ENCODE data around the gene AMBP. TPM values are rescaled to one million over a fixed set of nuclear protein-coding genes. Genes with fewer than 3 reads are reported as not detected.
A peak's percentile ranks its signal among the peaks of the same experiment; 100 is the strongest.

Gene AMBP
- total RNA-seq, 6 experiments from 2014 or later, result 2,202 to 7,072 (median 5,221) TPM

- H3K27ac ChIP-seq, result no peak overlapping the region
- no peaks in the 10 kb centered on the region for H3K27me3 ChIP-seq
- H3K4me1 ChIP-seq, result no peaks in the 10 kb centered on the region
- no CpG with 5 or more reads among the region's 4 CpGs for WGBS (ENCODE audit: insufficient coverage, low coverage, low lambda C conversion rate, missing lambda C conversion rate)
- ATAC-seq, result no peak
- DNase-seq, result peak in 1 of 3 donors; percentile 31
- H3K4me3 ChIP-seq, result no peak overlapping the region
- no peak for TF ChIP-seq POLR2A (IDR thresholded peaks at IDR 0.05)
- intact Hi-C loops (cut with DNase I), result no loop called here
- H3K9me3 ChIP-seq, result peaks cover 0 to 7% (median 0%) of the 10 kb centered on the region in 4 donors
- peaks cover 0 to 2% (median 0%) of the 10 kb centered on the region in 4 donors for H3K36me3 ChIP-seq
Measured at GRCh38 chr9:114026335-114026734, 51.8 kb downstream of the AMBP start.

- Histone ChIP-seq H3K9me3 (peaks cover 0 to 7% (median 0%) of the 10 kb centered on the region in 4 donors), H3K36me3 (peaks cover 0 to 2% (median 0%) of the 10 kb centered on the region in 4 donors), H3K27me3 (no peaks in the 10 kb centered on the region), H3K27ac (no peak overlapping the region), H3K4me1 (no peaks in the 10 kb centered on the region), H3K4me3 (no peak overlapping the region)
- TF ChIP-seq POLR2A (IDR thresholded peaks at IDR 0.05) (no peak), CTCF (IDR thresholded peaks at IDR 0.05) (no peak)
- DNase-seq (peak in 1 of 3 donors; percentile 44), ATAC-seq (no peak)
- 63% methylated on average over 5 of the region's 5 CpGs for WGBS (ENCODE audit: insufficient coverage, low coverage, low lambda C conversion rate, missing lambda C conversion rate)
- intact Hi-C loops (cut with DNase I), result no loop called here
Measured at GRCh38 chr9:114025760-114026159, 52.3 kb downstream of the AMBP start.

- H3K27ac ChIP-seq, result no peak overlapping the region
- peaks cover 0 to 7% (median 0%) of the 10 kb centered on the region in 4 donors for H3K9me3 ChIP-seq
- no peaks in the 10 kb centered on the region for H3K27me3 ChIP-seq
- H3K4me1 ChIP-seq, result no peaks in the 10 kb centered on the region
- DNase-seq (no peak), ATAC-seq (no peak)
- H3K36me3 ChIP-seq, result peaks cover 0 to 2% (median 0%) of the 10 kb centered on the region in 4 donors
- whole genome bisulfite sequencing (ENCODE audit: insufficient coverage, low coverage, low lambda C conversion rate, missing lambda C conversion rate), result 90% methylated on average over 3 of the region's 3 CpGs
- TF ChIP-seq POLR2A (IDR thresholded peaks at IDR 0.05), result no peak
- no peak for TF ChIP-seq CTCF (IDR thresholded peaks at IDR 0.05)
- no peak overlapping the region for H3K4me3 ChIP-seq
- intact Hi-C loops (cut with DNase I), result no loop called here
Measured at GRCh38 chr9:114025196-114025753, 52.8 kb downstream of the AMBP start.

GRCh38 chr9:114023961-114024360 lies 54.1 kb downstream of the AMBP start:
- DNase-seq (no peak), ATAC-seq (no peak)
- Histone ChIP-seq H3K27me3 (no peaks in the 10 kb centered on the region), H3K9me3 (peaks cover 0 to 7% (median 0%) of the 10 kb centered on the region in 4 donors), H3K4me1 (no peaks in the 10 kb centered on the region), H3K27ac (no peak overlapping the region), H3K36me3 (no peaks in the 10 kb centered on the region), H3K4me3 (no peak overlapping the region)
- intact Hi-C loops (cut with DNase I), result no loop called here
- 83% methylated on average over 1 of the region's 1 CpG for WGBS (ENCODE audit: insufficient coverage, low coverage, low lambda C conversion rate, missing lambda C conversion rate)
- TF ChIP-seq CTCF (IDR thresholded peaks at IDR 0.05) (no peak), POLR2A (IDR thresholded peaks at IDR 0.05) (no peak)

- Histone ChIP-seq H3K27me3 (no peaks in the 10 kb centered on the region), H3K27ac (no peak overlapping the region), H3K36me3 (no peaks in the 10 kb centered on the region), H3K4me1 (no peaks in the 10 kb centered on the region), H3K9me3 (peaks cover 0 to 7% (median 0%) of the 10 kb centered on the region in 4 donors), H3K4me3 (no peak overlapping the region)
- DNase-seq (no peak), ATAC-seq (no peak)
- intact Hi-C loops (cut with DNase I), result no loop called here
- WGBS (ENCODE audit: insufficient coverage, low coverage, low lambda C conversion rate, missing lambda C conversion rate), result 76% methylated on average over 3 of the region's 3 CpGs
- TF ChIP-seq CTCF (IDR thresholded peaks at IDR 0.05) (no peak), POLR2A (IDR thresholded peaks at IDR 0.05) (no peak)
Measured at GRCh38 chr9:114021578-114021977, 56.5 kb downstream of the AMBP start.

Measured in right lobe of liver (tissue), 6 donors.